GM21360 (cell line): Measurements from ENCODE around the gene CAPZB.

ENCODE experiments used
- ATAC-seq: cut with Tn5 transposase; IDR thresholded peaks from one replicate; pipeline ENCODE4 v1.9.1; 2021; ENCODE audit warnings: mild to moderate bottlenecking, moderate library complexity; ENCODE audit not compliant: unreplicated experiment

The CAPZB gene

GRCh38 chr1:19354531-19354981, 130.8 kb downstream of the CAPZB start:
- ATAC-seq, result no peak

- no peak for ATAC-seq
These were observed 131.7 kb downstream of the CAPZB start for GRCh38 chr1:19353596-19353995.

GRCh38 chr1:19352839-19353238, 132.5 kb downstream of the CAPZB start:
- ATAC-seq, result no peak

GRCh38 chr1:19351873-19352272, 133.5 kb downstream of the CAPZB start:
- no peak for ATAC-seq

- no peak for ATAC-seq
These were observed 134.8 kb downstream of the CAPZB start for GRCh38 chr1:19350566-19350965.

GRCh38 chr1:19349999-19350398, 135.3 kb downstream of the CAPZB start:
- ATAC-seq, result no peak

GRCh38 chr1:19348441-19349198, 136.7 kb downstream of the CAPZB start:
- no peak for ATAC-seq

- no peak for ATAC-seq
These were observed 137.7 kb downstream of the CAPZB start for GRCh38 chr1:19347533-19348172.

- no peak for ATAC-seq
These were observed 139.3 kb downstream of the CAPZB start for GRCh38 chr1:19346026-19346425.

- ATAC-seq, result no peak
These were observed 139.9 kb downstream of the CAPZB start for GRCh38 chr1:19345391-19345790.

- ATAC-seq, result no peak
These were observed 140.5 kb downstream of the CAPZB start for GRCh38 chr1:19344831-19345230.

- ATAC-seq, result no peak
These were observed 140.9 kb downstream of the CAPZB start for GRCh38 chr1:19344372-19344810.

GRCh38 chr1:19343617-19344350, 141.6 kb downstream of the CAPZB start:
- ATAC-seq, result no peak

GRCh38 chr1:19342894-19343616, 142.3 kb downstream of the CAPZB start:
- no peak for ATAC-seq

- no peak for ATAC-seq
These were observed 143.1 kb downstream of the CAPZB start for GRCh38 chr1:19342062-19342750.

- no peak for ATAC-seq
These were observed 143.9 kb downstream of the CAPZB start for GRCh38 chr1:19341201-19342061.

- ATAC-seq, result no peak
These were observed 144.9 kb downstream of the CAPZB start for GRCh38 chr1:19340387-19340937.

GRCh38 chr1:19339214-19339861, 146.0 kb downstream of the CAPZB start:
- ATAC-seq, result no peak

GRCh38 chr1:19338323-19338762, 147.0 kb downstream of the CAPZB start:
- no peak for ATAC-seq
